Measurements from ENCODE around the gene SLC8A1. TPM values are rescaled to one million over a fixed set of nuclear protein-coding genes. Genes with fewer than 3 reads are reported as not detected.

Gene SLC8A1
- polyA plus RNA-seq, 3 donors, result 16.9 to 18.2 (median 18.0) TPM

DNA sequence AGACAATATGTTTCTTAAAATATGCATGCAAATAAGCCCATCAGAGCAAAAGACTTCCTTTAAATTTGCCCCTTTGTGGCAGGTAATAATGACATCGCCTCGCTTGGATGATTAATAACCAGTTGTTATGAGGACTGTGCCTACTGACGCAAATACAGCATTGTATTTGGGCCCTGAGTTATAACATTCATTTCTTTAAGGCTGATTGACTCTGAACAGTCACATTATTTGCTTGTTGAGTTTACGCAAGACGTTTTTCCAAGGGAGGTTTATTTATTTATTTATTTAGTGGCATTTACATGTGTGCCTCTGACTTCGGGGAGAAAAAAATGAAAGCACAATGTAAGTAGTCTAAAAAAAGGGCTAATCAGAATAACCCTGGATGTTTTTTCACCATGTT is 88.3 kb downstream of the SLC8A1 start:
- 100% methylated on average over 3 of the region's 6 CpGs for WGBS (ENCODE audit: insufficient coverage)
- H3K9me3 Mint-ChIP-seq, result peaks cover 0 to 2% (median 0%) of the 10 kb centered on the region in 7 donors
- Histone ChIP-seq H3K36me3 (replicated peaks in 1 of 2; ENCODE audit: control insufficient read depth in 1 of 2, insufficient read depth in 2 of 2, low read length in 2 of 2) (peaks cover 1 to 2% of the 10 kb centered on the region in 2 donors), H3K27me3 (ENCODE audit: control insufficient read depth in 2 of 2, insufficient read depth in 2 of 2, low read length in 2 of 2) (no peaks in the 10 kb centered on the region), H3K4me3 (replicated peaks in 1 of 3; ENCODE audit: low read depth in 2 of 3, low read length in 3 of 3) (no peak overlapping the region), H4K20me1 (ENCODE audit: insufficient read depth, low read length) (peaks cover 96% of the 10 kb centered on the region), H3K27ac (ENCODE audit: low read depth in 1 of 2, low read length in 2 of 2) (no peak overlapping the region), H2AFZ (ENCODE audit: insufficient read depth, low read depth, low read length, poor library complexity, severe bottlenecking) (no peak overlapping the region), H3K79me2 (ENCODE audit: insufficient read depth, low read length) (peaks cover 86% of the 10 kb centered on the region), H3K4me2 (replicated peaks; ENCODE audit: extremely low read depth, low read length, poor library complexity, severe bottlenecking) (no peak overlapping the region), H3K9me3 (replicated peaks in 1 of 2; ENCODE audit: control insufficient read depth in 1 of 2, insufficient read depth in 1 of 2, low read length in 2 of 2) (no peaks in the 10 kb centered on the region), H3K9ac (ENCODE audit: insufficient read depth, low read length, poor library complexity, severe bottlenecking) (no peak overlapping the region), H3K4me1 (ENCODE audit: control insufficient read depth in 1 of 2, insufficient read depth in 2 of 2, low read length in 2 of 2) (peaks cover 6 to 17% of the 10 kb centered on the region in 2 donors)
- H3K4me1 Mint-ChIP-seq, result peaks cover 24% of the 10 kb centered on the region
- DNase-seq, result no peak
- H3K27me3 Mint-ChIP-seq (ENCODE audit: low read depth in 3 of 3), result no peaks in the 10 kb centered on the region
- no peak overlapping the region for H3K4me3 Mint-ChIP-seq
- H3K27ac Mint-ChIP-seq, result no peak overlapping the region
- TF ChIP-seq, protein P1, sequence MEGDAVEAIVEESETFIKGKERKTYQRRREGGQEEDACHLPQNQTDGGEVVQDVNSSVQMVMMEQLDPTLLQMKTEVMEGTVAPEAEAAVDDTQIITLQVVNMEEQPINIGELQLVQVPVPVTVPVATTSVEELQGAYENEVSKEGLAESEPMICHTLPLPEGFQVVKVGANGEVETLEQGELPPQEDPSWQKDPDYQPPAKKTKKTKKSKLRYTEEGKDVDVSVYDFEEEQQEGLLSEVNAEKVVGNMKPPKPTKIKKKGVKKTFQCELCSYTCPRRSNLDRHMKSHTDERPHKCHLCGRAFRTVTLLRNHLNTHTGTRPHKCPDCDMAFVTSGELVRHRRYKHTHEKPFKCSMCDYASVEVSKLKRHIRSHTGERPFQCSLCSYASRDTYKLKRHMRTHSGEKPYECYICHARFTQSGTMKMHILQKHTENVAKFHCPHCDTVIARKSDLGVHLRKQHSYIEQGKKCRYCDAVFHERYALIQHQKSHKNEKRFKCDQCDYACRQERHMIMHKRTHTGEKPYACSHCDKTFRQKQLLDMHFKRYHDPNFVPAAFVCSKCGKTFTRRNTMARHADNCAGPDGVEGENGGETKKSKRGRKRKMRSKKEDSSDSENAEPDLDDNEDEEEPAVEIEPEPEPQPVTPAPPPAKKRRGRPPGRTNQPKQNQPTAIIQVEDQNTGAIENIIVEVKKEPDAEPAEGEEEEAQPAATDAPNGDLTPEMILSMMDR (IDR thresholded peaks at IDR 0.05), result no peak
- intact Hi-C loops (cut with micrococcal nuclease), result no loop called here
- H3K36me3 Mint-ChIP-seq, result peaks cover 7 to 14% of the 10 kb centered on the region in 2 donors

DNA sequence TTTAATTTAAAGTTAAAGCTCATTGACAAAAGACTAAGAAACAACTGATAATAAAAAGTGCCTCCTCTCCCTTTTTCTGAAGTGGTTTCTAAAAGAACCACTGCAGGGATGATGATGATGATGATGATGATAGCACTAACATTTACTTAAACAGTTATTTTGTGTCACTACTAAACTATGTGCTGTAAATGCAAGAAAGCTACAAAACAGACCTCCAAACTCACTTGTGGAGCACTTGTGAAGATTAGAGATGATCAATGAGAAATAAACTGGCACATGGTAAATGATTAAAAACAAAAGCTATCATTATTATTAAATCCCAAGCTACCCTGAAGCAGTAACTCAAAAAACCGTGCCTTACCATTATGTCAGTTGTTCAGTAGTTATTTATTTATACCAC is 88.7 kb downstream of the SLC8A1 start:
- peaks cover 0 to 2% (median 0%) of the 10 kb centered on the region in 7 donors for H3K9me3 Mint-ChIP-seq
- no peak for DNase-seq
- H3K27me3 Mint-ChIP-seq (ENCODE audit: low read depth in 3 of 3), result no peaks in the 10 kb centered on the region
- H3K4me1 Mint-ChIP-seq, result peaks cover 24% of the 10 kb centered on the region
- intact Hi-C loops (cut with micrococcal nuclease), result no loop called here
- H3K79me2 ChIP-seq (ENCODE audit: insufficient read depth, low read length), result peaks cover 85% of the 10 kb centered on the region
- no CpG with 5 or more reads among the region's 1 CpG for WGBS (ENCODE audit: insufficient coverage)
- H3K27me3 ChIP-seq (ENCODE audit: control insufficient read depth in 2 of 2, insufficient read depth in 2 of 2, low read length in 2 of 2), result no peaks in the 10 kb centered on the region
- TF ChIP-seq, protein P1 (IDR thresholded peaks at IDR 0.05), result no peak
- H3K27ac Mint-ChIP-seq, result no peak overlapping the region
- H3K27ac ChIP-seq (ENCODE audit: low read depth in 1 of 2, low read length in 2 of 2), result no peak overlapping the region
- H3K4me2 ChIP-seq (replicated peaks; ENCODE audit: extremely low read depth, low read length, poor library complexity, severe bottlenecking), result no peak overlapping the region
- no peak overlapping the region for H3K4me3 ChIP-seq (replicated peaks in 1 of 3; ENCODE audit: low read depth in 2 of 3, low read length in 3 of 3)
- no peak overlapping the region for H2AFZ ChIP-seq (ENCODE audit: insufficient read depth, low read depth, low read length, poor library complexity, severe bottlenecking)
- H4K20me1 ChIP-seq (ENCODE audit: insufficient read depth, low read length), result peaks cover 96% of the 10 kb centered on the region
- no peak overlapping the region for H3K9ac ChIP-seq (ENCODE audit: insufficient read depth, low read length, poor library complexity, severe bottlenecking)
- H3K4me1 ChIP-seq (ENCODE audit: control insufficient read depth in 1 of 2, insufficient read depth in 2 of 2, low read length in 2 of 2), result peaks cover 6 to 17% of the 10 kb centered on the region in 2 donors
- H3K36me3 Mint-ChIP-seq, result peaks cover 5 to 14% of the 10 kb centered on the region in 2 donors
- H3K4me3 Mint-ChIP-seq, result no peak overlapping the region
- H3K36me3 ChIP-seq (replicated peaks in 1 of 2; ENCODE audit: control insufficient read depth in 1 of 2, insufficient read depth in 2 of 2, low read length in 2 of 2), result peaks cover 0 to 2% of the 10 kb centered on the region in 2 donors
- H3K9me3 ChIP-seq (replicated peaks in 1 of 2; ENCODE audit: control insufficient read depth in 1 of 2, insufficient read depth in 1 of 2, low read length in 2 of 2), result no peaks in the 10 kb centered on the region

Measured in CD14-positive monocyte (primary cell).